Activated CD4-positive, alpha-beta T cell treated with anti-CD3 and anti-CD28 coated beads, Interleukin-2, amount 50 U/mL, for 48 hours (primary cell): ENCODE data around the gene MYO1G.
"Not testable (repeated sequence)": the region's sequence is repeated elsewhere in the genome, so short reads cannot be mapped to it uniquely, and the experiment has no call there.

ENCODE experiments used
- DNase-seq, 2 experiments: peaks; one replicate each; pipeline ENCODE4 v3.0.0-alpha.2; 2020

The MYO1G gene

GRCh38 chr7:44999245-45000092 is 20.7 kb upstream of the MYO1G start:
- peak; percentile 100 for DNase-seq

GRCh38 chr7:44998153-44998871 is 19.5 kb upstream of the MYO1G start:
- no peak for DNase-seq

- DNase-seq, result no peak
Observed at GRCh38 chr7:44995555-44996493, 17.0 kb upstream of the MYO1G start.

GRCh38 chr7:44994877-44995554 is 16.2 kb upstream of the MYO1G start:
- no peak for DNase-seq

GRCh38 chr7:44992004-44992795 is 13.4 kb upstream of the MYO1G start:
- DNase-seq, result not testable (repeated sequence)

GRCh38 chr7:44990109-44991023 is 11.6 kb upstream of the MYO1G start:
- DNase-seq, result no peak

- DNase-seq, result no peak
Observed at GRCh38 chr7:44989132-44989531, 10.3 kb upstream of the MYO1G start.

GRCh38 chr7:44988701-44989100 is 9.9 kb upstream of the MYO1G start:
- DNase-seq, result no peak

- no peak for DNase-seq
Observed at GRCh38 chr7:44987996-44988395, 9.2 kb upstream of the MYO1G start.

GRCh38 chr7:44987457-44987856 is 8.6 kb upstream of the MYO1G start:
- no peak for DNase-seq

GRCh38 chr7:44986218-44987053 is 7.6 kb upstream of the MYO1G start:
- peak; percentile 95 for DNase-seq

- DNase-seq, result no peak
Observed at GRCh38 chr7:44985900-44986217, 7.0 kb upstream of the MYO1G start.

GRCh38 chr7:44985033-44985695 is 6.3 kb upstream of the MYO1G start:
- peak in 1 of 2 experiments; percentile 26 for DNase-seq

- DNase-seq, result no peak
Observed at GRCh38 chr7:44984478-44984758, 5.6 kb upstream of the MYO1G start.

- peak in 1 of 2 experiments; percentile 25 for DNase-seq
Observed at GRCh38 chr7:44983742-44984477, 5.1 kb upstream of the MYO1G start.

- no peak for DNase-seq
Observed at GRCh38 chr7:44982970-44983369, 4.2 kb upstream of the MYO1G start.

- peak in 1 of 2 experiments; percentile 35 for DNase-seq
Observed at GRCh38 chr7:44982535-44982923, 3.7 kb upstream of the MYO1G start.

- DNase-seq, result peak; percentile 65 to 73
Observed at GRCh38 chr7:44981035-44981706, 2.4 kb upstream of the MYO1G start.
